ENCODE results near the gene SLC37A1. TPM values are rescaled to one million over a fixed set of nuclear protein-coding genes. Genes with fewer than 3 reads are reported as not detected.
A peak's percentile ranks its signal among the peaks of the same experiment; 100 is the strongest.

SLC37A1 gene
- total and polyA plus RNA-seq, 2 donors: 5.7 to 7.9 TPM

DNA sequence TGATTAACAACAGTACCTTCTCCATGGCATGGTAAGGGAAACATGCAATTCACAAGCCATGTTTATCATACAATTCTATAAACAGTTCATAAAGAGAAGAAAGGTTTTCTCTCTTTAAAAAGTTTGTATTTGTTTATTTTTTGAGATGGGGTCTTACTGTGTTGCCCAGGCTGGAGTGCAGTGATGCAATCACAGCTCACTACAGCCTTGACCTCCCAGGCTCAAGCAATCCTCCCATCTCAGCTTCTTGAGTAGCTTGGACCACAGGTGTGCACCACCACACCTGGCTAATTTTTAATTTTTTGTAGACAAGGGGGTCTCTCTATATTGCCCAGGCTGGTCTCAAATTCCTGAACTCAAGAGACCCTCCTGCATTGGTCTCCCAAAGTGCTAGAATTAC is 28.0 kb downstream of the SLC37A1 start:
- no peak overlapping the region for H3K4me3 ChIP-seq (ENCODE audit: low read depth, low read length)
- H3K4me1 ChIP-seq (ENCODE audit: insufficient read depth): no peaks in the 10 kb centered on the region
- H3K36me3 ChIP-seq (ENCODE audit: insufficient read depth): no peaks in the 10 kb centered on the region
- H3K27ac ChIP-seq (ENCODE audit: low read depth): no peak overlapping the region
- no peak for DNase-seq (ENCODE audit: extremely low spot score)

DNA sequence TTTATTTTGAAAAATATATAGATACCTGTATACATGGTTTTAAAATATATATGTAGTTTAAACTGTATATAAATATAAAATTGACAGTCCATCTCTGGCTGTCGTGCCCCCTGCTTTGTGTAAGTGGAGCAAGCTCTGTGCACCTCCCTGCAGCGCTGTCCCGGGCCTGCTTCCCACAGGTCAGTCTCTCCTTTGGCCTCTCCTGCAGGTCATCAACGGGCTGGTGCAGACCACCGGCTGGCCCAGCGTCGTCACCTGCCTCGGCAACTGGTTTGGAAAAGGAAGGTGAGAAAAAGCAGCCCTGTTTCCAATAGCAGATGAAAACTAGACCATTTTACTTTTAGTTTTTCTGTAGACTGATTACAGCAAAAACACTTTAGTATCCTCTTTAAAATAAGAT is 28.5 kb downstream of the SLC37A1 start:
- Histone ChIP-seq H3K36me3 (ENCODE audit: insufficient read depth) (no peaks in the 10 kb centered on the region), H3K4me3 (ENCODE audit: low read depth, low read length) (no peak overlapping the region), H3K27ac (ENCODE audit: low read depth) (no peak overlapping the region), H3K4me1 (ENCODE audit: insufficient read depth) (no peaks in the 10 kb centered on the region)
- no peak for DNase-seq (ENCODE audit: extremely low spot score)
- WGBS: 91% methylated on average over 8 of the region's 8 CpGs

DNA sequence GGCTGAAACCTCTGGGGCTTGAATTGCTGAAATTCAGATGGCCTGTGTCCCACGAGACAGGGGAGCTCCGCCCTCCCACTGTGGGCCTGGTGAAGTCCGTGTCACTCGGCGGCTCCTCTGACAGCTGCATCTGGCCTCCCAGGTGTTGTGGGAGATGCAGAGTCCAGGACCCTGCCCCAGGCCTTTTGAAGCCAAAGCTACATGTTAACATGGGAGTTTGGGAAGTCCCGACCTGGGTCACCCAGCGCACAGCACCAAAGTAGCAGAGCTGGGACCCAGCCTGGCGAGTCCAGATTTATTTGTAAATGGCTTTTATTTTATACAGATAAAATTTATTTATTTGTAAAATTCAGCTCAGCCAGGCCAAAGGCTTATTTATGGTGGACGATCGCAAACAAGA is 28.9 kb downstream of the SLC37A1 start:
- no peaks in the 10 kb centered on the region for H3K36me3 ChIP-seq (ENCODE audit: insufficient read depth)
- no peak overlapping the region for H3K4me3 ChIP-seq (ENCODE audit: low read depth, low read length)
- 89% methylated on average over 10 of the region's 10 CpGs for WGBS
- H3K4me1 ChIP-seq (ENCODE audit: insufficient read depth): no peaks in the 10 kb centered on the region
- H3K27ac ChIP-seq (ENCODE audit: low read depth): no peak overlapping the region
- no peak for DNase-seq (ENCODE audit: extremely low spot score)

DNA sequence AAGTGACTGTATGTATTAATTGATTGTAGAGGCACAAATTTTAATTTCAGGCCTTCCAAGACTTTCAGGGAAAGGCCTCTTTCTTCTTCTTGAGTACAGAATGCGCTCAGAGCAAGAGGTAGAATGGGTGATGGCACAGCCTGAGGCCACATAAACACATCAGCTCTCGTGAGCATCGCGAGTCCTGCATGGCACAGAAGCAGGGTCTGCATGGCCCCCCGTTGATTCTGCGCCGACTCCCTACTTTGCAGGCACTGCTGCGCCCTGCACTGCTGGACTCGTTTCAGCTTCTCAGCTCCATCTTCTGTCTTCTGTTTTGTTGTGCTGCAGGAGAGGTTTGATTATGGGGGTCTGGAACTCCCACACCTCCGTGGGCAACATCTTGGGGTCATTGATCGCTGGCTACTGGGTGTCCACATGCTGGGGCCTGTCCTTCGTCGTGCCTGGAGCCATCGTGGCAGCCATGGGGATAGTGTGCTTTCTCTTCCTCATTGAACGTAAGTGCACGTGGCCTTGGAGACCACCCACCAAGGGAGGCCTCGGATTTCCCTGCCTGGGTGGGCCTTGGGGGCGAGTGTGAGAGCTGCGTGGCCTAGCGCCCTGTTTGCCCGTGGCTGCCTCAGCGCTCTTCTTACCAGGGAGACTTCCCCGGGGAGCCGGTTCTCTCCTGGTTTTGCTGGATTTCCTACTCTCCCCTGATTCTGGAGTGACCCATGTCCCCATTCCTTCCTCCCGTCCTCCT is 29.6 kb downstream of the SLC37A1 start:
- DNase-seq (ENCODE audit: extremely low spot score): no peak
- 91% methylated on average over 25 of the region's 25 CpGs for WGBS
- Histone ChIP-seq H3K4me1 (ENCODE audit: insufficient read depth) (no peaks in the 10 kb centered on the region), H3K4me3 (ENCODE audit: low read depth, low read length) (no peak overlapping the region), H3K36me3 (ENCODE audit: insufficient read depth) (no peaks in the 10 kb centered on the region), H3K27ac (ENCODE audit: low read depth) (no peak overlapping the region)

DNA sequence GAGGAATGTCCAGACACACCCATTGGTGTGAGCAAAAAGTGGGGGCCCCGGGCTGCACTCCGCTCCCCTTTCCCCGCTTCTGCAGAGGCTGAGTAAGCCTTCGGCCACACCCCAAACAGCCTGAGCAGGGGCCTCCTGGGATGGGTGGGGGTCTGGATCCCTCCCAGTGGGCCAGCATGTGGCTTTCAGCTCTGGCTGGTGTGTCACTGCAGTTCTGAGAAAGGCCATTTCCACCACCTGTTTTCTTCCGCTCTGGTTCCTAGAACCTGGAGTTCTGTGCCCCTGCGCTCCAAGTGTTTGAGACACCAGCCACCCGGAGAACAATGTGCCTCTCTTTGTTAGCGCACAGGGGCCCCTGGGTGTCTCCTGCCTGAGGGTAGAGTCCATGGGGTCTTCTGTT is 30.9 kb downstream of the SLC37A1 start:
- no peak for DNase-seq (ENCODE audit: extremely low spot score)
- Histone ChIP-seq H3K27ac (ENCODE audit: low read depth) (no peak overlapping the region), H3K36me3 (ENCODE audit: insufficient read depth) (peaks cover 3% of the 10 kb centered on the region), H3K4me1 (ENCODE audit: insufficient read depth) (no peaks in the 10 kb centered on the region), H3K4me3 (ENCODE audit: low read depth, low read length) (no peak overlapping the region)
- 83% methylated on average over 8 of the region's 8 CpGs for WGBS

DNA sequence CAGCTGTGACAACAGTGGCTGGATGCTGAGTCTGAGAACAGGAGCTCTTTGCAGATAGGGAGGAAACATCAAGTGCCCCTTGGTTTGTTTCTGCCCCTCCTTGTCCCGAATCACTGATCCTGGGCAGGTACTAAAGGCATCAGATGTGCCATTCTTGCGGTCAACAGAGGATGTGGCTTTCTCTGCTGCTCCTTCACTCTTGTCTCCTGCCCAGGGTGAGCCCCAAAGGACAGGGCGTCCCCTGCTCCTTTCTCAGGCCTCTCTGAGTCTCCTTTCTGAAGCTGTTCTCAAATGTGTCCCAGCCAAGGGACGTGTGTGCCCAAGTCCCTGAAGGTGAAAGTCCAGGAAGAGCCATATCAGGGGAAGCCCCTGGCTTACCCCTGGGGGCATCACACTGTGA is 31.7 kb downstream of the SLC37A1 start:
- Histone ChIP-seq H3K27ac (ENCODE audit: low read depth) (no peak overlapping the region), H3K4me1 (ENCODE audit: insufficient read depth) (no peaks in the 10 kb centered on the region), H3K36me3 (ENCODE audit: insufficient read depth) (peaks cover 3% of the 10 kb centered on the region), H3K4me3 (ENCODE audit: low read depth, low read length) (no peak overlapping the region)
- DNase-seq (ENCODE audit: extremely low spot score): no peak
- WGBS: 82% methylated on average over 4 of the region's 4 CpGs

DNA sequence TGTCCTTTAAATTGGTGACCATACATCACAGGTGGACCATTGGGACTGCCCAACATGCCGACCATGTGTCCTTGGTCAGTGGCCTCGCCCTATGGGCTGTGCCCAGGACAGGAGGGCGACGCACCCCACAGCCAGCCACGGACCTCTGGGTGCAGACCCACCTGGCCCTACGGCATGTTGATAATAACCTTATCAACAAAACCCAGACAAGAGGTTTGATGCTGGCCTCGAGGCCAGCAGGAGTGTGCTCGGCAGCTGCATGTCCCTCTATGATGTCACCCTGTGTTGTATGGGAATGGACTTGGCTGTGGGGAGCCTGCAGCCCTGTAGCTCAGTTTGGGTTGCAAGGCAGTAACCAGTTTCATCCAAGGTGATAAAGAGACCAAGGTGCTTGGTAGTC is 32.1 kb downstream of the SLC37A1 start:
- DNase-seq (ENCODE audit: extremely low spot score): no peak
- WGBS: 90% methylated on average over 8 of the region's 8 CpGs
- Histone ChIP-seq H3K4me1 (ENCODE audit: insufficient read depth) (no peaks in the 10 kb centered on the region), H3K27ac (ENCODE audit: low read depth) (no peak overlapping the region), H3K4me3 (ENCODE audit: low read depth, low read length) (no peak overlapping the region), H3K36me3 (ENCODE audit: insufficient read depth) (peaks cover 3% of the 10 kb centered on the region)

DNA sequence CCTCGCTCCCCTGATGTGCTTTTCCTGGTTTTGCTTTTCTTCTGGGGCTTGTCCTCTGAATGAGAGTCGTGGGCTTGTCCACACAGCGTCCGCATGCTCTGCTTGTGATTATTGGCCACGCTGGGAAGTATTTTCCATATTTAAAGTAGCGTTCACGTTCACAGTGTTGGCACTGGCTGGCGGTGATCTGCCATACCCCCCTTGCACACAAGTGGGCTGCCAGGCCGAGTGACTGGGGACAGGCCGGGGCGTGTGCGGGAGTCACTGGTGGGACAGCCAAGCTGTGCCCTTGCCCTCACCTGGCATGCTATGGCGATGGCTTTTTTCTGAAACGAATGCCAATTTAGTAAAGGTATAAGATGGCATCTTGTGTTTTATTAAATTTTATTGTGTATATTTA is 32.8 kb downstream of the SLC37A1 start:
- Histone ChIP-seq H3K4me3 (ENCODE audit: low read depth, low read length) (no peak overlapping the region), H3K36me3 (ENCODE audit: insufficient read depth) (peaks cover 3% of the 10 kb centered on the region), H3K27ac (ENCODE audit: low read depth) (no peak overlapping the region), H3K4me1 (ENCODE audit: insufficient read depth) (no peaks in the 10 kb centered on the region)
- 90% methylated on average over 14 of the region's 14 CpGs for WGBS
- no peak for DNase-seq (ENCODE audit: extremely low spot score)

DNA sequence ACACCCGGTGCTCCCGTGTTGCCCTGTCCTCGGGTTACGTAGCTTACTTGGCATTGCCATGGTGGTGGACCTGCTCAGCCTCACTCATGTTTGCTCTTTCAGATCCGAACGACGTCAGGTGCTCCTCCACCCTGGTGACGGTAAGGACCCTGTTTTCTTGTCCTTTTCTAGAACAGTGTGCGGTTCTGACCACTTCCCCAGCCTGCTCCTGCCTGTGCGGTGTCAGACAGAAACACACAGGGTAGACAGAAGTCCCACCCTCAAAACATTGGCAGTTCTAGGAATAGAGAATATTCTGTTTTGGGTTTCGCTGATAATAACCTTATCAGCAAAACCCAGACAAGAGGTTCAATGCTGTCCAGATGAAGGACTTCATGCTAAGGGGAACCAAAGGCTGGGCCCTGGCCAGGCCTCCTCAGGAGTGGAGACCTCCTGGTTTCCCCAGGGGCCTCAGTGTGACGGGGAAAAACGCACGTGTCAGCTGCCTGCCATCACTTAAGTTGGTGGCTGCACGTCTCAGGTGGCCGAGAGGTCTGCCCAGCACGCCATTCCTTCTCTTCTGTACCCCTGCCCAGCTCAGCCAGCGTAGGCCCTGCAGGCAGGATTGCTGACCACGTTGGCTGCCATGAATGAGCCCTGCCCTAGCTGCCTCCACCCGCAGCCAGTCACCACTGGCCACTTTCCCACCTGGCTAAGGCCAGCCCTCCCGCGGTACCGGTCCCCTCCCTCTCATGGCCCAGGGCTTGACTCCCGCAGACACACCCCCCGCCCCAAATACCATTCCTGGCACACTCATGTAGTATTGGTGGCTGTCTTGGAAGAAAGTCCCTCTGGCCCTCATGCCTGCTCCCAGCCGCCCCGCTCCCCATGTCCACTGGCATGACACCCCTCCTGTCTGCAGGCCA is 33.6 kb downstream of the SLC37A1 start:
- H3K4me3 ChIP-seq (ENCODE audit: low read depth, low read length): no peak overlapping the region
- 92% methylated on average over 27 of the region's 27 CpGs for WGBS
- H3K36me3 ChIP-seq (ENCODE audit: insufficient read depth): peaks cover 3% of the 10 kb centered on the region
- no peak overlapping the region for H3K27ac ChIP-seq (ENCODE audit: low read depth)
- DNase-seq (ENCODE audit: extremely low spot score): no peak
- no peaks in the 10 kb centered on the region for H3K4me1 ChIP-seq (ENCODE audit: insufficient read depth)

DNA sequence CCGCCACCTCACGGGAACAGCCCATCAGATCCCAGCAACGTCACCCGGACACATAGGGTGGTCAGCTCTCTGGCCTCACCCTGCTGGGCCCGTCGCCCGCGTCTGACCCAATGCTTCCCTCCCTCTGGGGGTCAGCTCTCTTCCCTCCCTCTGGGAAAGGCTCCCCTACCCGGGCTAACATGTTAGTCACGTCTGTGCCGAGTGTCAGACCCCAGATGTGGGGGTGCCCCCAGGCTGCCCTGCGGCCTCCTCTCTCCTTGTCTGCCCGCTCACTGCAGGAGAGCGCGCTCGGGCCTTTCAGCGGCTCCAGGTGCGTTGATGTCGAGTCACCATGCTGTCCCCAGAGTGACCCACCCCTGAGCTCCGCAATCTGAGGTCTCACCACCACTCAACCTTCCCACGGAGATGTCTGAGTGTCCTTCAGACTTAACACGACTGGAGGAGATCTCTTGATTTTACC is 34.3 kb downstream of the SLC37A1 start:
- Histone ChIP-seq H3K36me3 (ENCODE audit: insufficient read depth) (peaks cover 3% of the 10 kb centered on the region), H3K4me3 (ENCODE audit: low read depth, low read length) (no peak overlapping the region), H3K27ac (ENCODE audit: low read depth) (no peak overlapping the region), H3K4me1 (ENCODE audit: insufficient read depth) (peaks cover 2% of the 10 kb centered on the region)
- WGBS: 94% methylated on average over 22 of the region's 22 CpGs
- no peak for DNase-seq (ENCODE audit: extremely low spot score)

DNA sequence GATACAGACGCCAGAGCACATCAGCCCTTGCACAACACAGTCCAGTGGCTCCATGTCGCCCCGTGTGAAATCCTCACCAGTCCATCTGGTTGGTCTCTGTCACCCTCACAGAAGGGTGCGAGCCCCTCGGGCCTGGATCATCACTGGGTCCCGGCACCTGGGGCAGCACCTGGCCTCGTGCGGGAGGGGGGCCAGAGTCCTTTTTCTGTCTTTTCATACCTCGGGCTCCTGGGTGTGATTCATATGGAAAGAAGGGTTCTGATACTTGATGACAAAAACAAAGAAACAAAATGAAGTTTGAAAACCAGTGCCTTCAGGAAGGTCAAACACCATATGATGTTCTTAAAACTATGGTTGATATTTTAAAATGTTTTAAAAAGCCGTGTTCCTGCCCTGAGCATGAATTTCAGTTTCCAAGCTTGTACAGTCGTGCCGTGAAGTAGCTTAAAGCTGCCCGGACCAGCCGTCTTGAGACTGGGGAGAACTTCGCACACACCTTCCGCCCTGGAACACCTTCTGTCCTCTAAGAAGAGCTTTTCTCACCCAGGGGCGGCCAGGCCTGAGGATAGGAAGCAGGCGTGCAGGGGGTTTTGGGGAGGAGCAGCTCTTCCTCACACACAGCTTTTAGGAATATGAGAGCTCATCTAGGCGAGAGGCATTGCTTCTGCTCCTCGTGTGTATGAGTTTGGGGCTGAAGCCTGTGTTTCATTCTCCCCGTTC is 35.2 kb downstream of the SLC37A1 start:
- Histone ChIP-seq H3K4me1 (ENCODE audit: insufficient read depth) (peaks cover 2% of the 10 kb centered on the region), H3K4me3 (ENCODE audit: low read depth, low read length) (no peak overlapping the region), H3K27ac (ENCODE audit: low read depth) (no peak overlapping the region), H3K36me3 (ENCODE audit: insufficient read depth) (peaks cover 3% of the 10 kb centered on the region)
- no peak for DNase-seq (ENCODE audit: extremely low spot score)
- 85% methylated on average over 21 of the region's 21 CpGs for WGBS

DNA sequence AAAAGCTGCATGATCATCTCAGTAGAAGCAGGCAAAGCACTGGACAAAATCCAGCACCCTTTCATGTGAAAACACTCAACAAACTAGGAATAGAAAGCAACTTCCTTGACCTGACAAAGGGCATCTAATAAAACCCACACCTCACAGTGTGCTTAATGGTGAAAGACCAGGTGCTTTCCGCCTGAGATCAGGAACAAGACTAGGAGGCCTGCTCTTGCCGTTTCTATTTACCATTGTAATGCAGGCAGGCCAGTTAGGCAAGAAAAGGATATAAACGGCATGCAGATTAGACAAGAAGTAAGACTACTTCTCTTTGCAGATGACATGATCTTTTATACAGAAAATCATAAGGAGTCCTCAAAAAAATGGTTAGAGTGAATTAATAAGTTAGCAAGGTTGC is 37.2 kb downstream of the SLC37A1 start:
- peak; percentile 59 for DNase-seq (ENCODE audit: extremely low spot score)
- Histone ChIP-seq H3K4me3 (ENCODE audit: low read depth, low read length) (no peak overlapping the region), H3K36me3 (ENCODE audit: insufficient read depth) (peaks cover 3% of the 10 kb centered on the region), H3K4me1 (ENCODE audit: insufficient read depth) (peaks cover 2% of the 10 kb centered on the region), H3K27ac (ENCODE audit: low read depth) (no peak overlapping the region)
- WGBS: 72% methylated on average over 3 of the region's 3 CpGs

DNA sequence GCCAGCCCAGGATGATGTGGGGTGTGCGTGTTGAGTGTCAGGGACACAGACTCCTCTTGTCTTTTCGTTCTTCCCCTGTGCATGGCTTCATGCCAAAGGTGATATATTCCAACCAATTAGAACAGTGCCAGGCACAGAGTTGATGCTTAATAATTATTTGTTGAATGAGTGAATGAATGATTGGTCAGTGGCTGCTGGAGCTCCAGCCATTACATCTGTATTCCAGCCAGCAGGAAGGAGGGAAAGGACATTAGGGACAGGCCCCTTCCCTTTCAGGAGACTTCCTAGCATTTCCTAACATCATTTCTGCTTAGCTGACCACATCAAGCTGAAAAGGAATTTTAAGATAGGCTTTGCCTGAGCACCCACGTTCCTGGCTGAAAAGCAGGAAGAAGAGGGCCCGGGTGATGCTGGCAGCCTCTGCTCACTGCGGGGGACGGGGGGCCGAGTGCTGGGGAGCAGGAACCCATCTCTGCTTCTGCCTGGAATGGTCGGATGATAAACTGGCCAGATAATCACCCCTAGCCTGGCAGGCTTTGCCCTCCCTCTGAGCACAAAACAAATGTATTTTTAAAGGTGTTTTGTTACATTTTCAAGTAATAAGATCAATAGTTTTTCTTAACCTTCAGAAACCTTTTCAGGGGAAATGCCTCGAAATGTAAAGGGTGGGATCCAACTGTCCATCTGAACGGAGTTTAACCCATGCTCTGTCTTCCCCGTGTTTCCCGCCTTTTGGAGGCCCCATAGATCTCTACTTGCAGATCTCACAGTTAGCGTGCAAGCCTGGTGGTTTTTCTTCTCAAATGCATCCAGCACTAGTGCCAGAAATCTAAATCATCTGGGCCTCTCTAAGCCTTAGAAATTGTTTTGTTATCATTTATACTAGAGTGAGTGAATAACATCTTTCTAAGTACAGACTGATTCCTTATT is 39.0 kb downstream of the SLC37A1 start:
- Histone ChIP-seq H3K4me1 (ENCODE audit: insufficient read depth) (peaks cover 2% of the 10 kb centered on the region), H3K4me3 (ENCODE audit: low read depth, low read length) (no peak overlapping the region), H3K27ac (ENCODE audit: low read depth) (no peak overlapping the region), H3K36me3 (ENCODE audit: insufficient read depth) (peaks cover 5% of the 10 kb centered on the region)
- WGBS: 70% methylated on average over 13 of the region's 13 CpGs
- DNase-seq (ENCODE audit: extremely low spot score): no peak

All from urinary bladder (tissue), 4 donors.